ENCODE measurements around the gene NRF1. TPM values are rescaled to one million over a fixed set of nuclear protein-coding genes. Genes with fewer than 3 reads are reported as not detected.

NRF1 gene
- total and polyA plus RNA-seq, 2 of the 8 experiments (the other 6 are each of a cell fraction or from before 2014, with no cell fraction given), result 18.2 to 21.4 TPM

- TF ChIP-seq, protein P1, sequence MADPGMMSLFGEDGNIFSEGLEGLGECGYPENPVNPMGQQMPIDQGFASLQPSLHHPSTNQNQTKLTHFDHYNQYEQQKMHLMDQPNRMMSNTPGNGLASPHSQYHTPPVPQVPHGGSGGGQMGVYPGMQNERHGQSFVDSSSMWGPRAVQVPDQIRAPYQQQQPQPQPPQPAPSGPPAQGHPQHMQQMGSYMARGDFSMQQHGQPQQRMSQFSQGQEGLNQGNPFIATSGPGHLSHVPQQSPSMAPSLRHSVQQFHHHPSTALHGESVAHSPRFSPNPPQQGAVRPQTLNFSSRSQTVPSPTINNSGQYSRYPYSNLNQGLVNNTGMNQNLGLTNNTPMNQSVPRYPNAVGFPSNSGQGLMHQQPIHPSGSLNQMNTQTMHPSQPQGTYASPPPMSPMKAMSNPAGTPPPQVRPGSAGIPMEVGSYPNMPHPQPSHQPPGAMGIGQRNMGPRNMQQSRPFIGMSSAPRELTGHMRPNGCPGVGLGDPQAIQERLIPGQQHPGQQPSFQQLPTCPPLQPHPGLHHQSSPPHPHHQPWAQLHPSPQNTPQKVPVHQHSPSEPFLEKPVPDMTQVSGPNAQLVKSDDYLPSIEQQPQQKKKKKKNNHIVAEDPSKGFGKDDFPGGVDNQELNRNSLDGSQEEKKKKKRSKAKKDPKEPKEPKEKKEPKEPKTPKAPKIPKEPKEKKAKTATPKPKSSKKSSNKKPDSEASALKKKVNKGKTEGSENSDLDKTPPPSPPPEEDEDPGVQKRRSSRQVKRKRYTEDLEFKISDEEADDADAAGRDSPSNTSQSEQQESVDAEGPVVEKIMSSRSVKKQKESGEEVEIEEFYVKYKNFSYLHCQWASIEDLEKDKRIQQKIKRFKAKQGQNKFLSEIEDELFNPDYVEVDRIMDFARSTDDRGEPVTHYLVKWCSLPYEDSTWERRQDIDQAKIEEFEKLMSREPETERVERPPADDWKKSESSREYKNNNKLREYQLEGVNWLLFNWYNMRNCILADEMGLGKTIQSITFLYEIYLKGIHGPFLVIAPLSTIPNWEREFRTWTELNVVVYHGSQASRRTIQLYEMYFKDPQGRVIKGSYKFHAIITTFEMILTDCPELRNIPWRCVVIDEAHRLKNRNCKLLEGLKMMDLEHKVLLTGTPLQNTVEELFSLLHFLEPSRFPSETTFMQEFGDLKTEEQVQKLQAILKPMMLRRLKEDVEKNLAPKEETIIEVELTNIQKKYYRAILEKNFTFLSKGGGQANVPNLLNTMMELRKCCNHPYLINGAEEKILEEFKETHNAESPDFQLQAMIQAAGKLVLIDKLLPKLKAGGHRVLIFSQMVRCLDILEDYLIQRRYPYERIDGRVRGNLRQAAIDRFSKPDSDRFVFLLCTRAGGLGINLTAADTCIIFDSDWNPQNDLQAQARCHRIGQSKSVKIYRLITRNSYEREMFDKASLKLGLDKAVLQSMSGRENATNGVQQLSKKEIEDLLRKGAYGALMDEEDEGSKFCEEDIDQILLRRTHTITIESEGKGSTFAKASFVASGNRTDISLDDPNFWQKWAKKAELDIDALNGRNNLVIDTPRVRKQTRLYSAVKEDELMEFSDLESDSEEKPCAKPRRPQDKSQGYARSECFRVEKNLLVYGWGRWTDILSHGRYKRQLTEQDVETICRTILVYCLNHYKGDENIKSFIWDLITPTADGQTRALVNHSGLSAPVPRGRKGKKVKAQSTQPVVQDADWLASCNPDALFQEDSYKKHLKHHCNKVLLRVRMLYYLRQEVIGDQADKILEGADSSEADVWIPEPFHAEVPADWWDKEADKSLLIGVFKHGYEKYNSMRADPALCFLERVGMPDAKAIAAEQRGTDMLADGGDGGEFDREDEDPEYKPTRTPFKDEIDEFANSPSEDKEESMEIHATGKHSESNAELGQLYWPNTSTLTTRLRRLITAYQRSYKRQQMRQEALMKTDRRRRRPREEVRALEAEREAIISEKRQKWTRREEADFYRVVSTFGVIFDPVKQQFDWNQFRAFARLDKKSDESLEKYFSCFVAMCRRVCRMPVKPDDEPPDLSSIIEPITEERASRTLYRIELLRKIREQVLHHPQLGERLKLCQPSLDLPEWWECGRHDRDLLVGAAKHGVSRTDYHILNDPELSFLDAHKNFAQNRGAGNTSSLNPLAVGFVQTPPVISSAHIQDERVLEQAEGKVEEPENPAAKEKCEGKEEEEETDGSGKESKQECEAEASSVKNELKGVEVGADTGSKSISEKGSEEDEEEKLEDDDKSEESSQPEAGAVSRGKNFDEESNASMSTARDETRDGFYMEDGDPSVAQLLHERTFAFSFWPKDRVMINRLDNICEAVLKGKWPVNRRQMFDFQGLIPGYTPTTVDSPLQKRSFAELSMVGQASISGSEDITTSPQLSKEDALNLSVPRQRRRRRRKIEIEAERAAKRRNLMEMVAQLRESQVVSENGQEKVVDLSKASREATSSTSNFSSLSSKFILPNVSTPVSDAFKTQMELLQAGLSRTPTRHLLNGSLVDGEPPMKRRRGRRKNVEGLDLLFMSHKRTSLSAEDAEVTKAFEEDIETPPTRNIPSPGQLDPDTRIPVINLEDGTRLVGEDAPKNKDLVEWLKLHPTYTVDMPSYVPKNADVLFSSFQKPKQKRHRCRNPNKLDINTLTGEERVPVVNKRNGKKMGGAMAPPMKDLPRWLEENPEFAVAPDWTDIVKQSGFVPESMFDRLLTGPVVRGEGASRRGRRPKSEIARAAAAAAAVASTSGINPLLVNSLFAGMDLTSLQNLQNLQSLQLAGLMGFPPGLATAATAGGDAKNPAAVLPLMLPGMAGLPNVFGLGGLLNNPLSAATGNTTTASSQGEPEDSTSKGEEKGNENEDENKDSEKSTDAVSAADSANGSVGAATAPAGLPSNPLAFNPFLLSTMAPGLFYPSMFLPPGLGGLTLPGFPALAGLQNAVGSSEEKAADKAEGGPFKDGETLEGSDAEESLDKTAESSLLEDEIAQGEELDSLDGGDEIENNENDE (IDR thresholded peaks at IDR 0.05; ENCODE audit: insufficient replicate concordance, low read length), result no peak
- TF ChIP-seq, protein P2, sequence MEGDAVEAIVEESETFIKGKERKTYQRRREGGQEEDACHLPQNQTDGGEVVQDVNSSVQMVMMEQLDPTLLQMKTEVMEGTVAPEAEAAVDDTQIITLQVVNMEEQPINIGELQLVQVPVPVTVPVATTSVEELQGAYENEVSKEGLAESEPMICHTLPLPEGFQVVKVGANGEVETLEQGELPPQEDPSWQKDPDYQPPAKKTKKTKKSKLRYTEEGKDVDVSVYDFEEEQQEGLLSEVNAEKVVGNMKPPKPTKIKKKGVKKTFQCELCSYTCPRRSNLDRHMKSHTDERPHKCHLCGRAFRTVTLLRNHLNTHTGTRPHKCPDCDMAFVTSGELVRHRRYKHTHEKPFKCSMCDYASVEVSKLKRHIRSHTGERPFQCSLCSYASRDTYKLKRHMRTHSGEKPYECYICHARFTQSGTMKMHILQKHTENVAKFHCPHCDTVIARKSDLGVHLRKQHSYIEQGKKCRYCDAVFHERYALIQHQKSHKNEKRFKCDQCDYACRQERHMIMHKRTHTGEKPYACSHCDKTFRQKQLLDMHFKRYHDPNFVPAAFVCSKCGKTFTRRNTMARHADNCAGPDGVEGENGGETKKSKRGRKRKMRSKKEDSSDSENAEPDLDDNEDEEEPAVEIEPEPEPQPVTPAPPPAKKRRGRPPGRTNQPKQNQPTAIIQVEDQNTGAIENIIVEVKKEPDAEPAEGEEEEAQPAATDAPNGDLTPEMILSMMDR (IDR thresholded peaks at IDR 0.05; ENCODE audit: control extremely low read depth in 1 of 3, insufficient read depth in 1 of 3, low read depth in 1 of 3, low read length in 3 of 3), result no peak
Observed at GRCh38 chr7:129734400-129734799, 122.9 kb downstream of the NRF1 start (continued).
